HepG2 (cell line): ENCODE results near the gene NECAP2. TPM values are rescaled to one million over a fixed set of nuclear protein-coding genes. Genes with fewer than 3 reads are reported as not detected.
A peak's percentile ranks its signal among the peaks of the same experiment; 100 is the strongest.

ENCODE experiments used
- MIER2 ChIP-seq: IDR thresholded peaks from 2 replicates; pipeline ENCODE4 v1.6.1; 2016; ENCODE audit warnings: missing biosample characterization, missing genetic modification reagents
- MLLT10 ChIP-seq: sonication (generic); formaldehyde crosslinking; IDR thresholded peaks from 2 replicates; pipeline ENCODE4 v1.4.0; 2020; ENCODE audit warnings: missing genetic modification reagents
- MTF2 ChIP-seq: sonication (generic); formaldehyde crosslinking; IDR thresholded peaks from 2 replicates; pipeline ENCODE4 v1.5.0; 2020; ENCODE audit warnings: missing genetic modification reagents, borderline replicate concordance
- NCOA2 ChIP-seq: sonication (generic); formaldehyde crosslinking; IDR thresholded peaks from 2 replicates; pipeline ENCODE4 v1.8.0; 2022; ENCODE audit warnings: inconsistent platforms
- PAWR ChIP-seq: sonication (generic); formaldehyde crosslinking; IDR thresholded peaks from 2 replicates; pipeline ENCODE4 v1.4.0; 2020; ENCODE audit warnings: missing genetic modification reagents, mild to moderate bottlenecking, borderline replicate concordance
- PPARG ChIP-seq: conservative IDR thresholded peaks from 2 replicates; pipeline ENCODE4 v1.6.1; 2016; ENCODE audit warnings: missing biosample characterization, missing genetic modification reagents
- RARA ChIP-seq: IDR thresholded peaks from 2 replicates; pipeline ENCODE4 v1.6.1; 2016; ENCODE audit warnings: missing genetic modification reagents, missing compliant biosample characterization
- RXRA ChIP-seq: sonication (generic); formaldehyde crosslinking; IDR thresholded peaks from 2 replicates; pipeline ENCODE4 v1.5.1; 2020; ENCODE audit warnings: missing genetic modification reagents
- SATB2 ChIP-seq: sonication (generic); formaldehyde crosslinking; IDR thresholded peaks from 2 replicates; pipeline ENCODE4 v1.5.0; 2020; ENCODE audit warnings: missing genetic modification reagents
- SP4 ChIP-seq: sonication (generic); formaldehyde crosslinking; IDR thresholded peaks from 2 replicates; pipeline ENCODE4 v1.8.1; 2023; ENCODE audit warnings: mild to moderate bottlenecking, missing genetic modification reagents
- XBP1 ChIP-seq: sonication (generic); formaldehyde crosslinking; IDR thresholded peaks from 2 replicates; pipeline ENCODE4 v1.5.0; 2020; ENCODE audit warnings: missing genetic modification reagents
- ZNF20 ChIP-seq: sonication (generic); formaldehyde crosslinking; IDR thresholded peaks from 2 replicates; pipeline ENCODE4 v1.4.0; 2020; ENCODE audit warnings: mild to moderate bottlenecking, moderate library complexity, missing genetic modification reagents
- ZNF292 ChIP-seq: sonication (generic); formaldehyde crosslinking; IDR thresholded peaks from 2 replicates; pipeline ENCODE4 v1.8.1; 2022; ENCODE audit warnings: mild to moderate bottlenecking, low read depth, missing genetic modification reagents, borderline replicate concordance
- ZNF430 ChIP-seq: sonication (generic); formaldehyde crosslinking; IDR thresholded peaks from 2 replicates; pipeline ENCODE4 v1.9.0; 2021; ENCODE audit warnings: mild to moderate bottlenecking, missing genetic modification reagents
- ZNF510 ChIP-seq: sonication (generic); formaldehyde crosslinking; IDR thresholded peaks from 2 replicates; pipeline ENCODE4 v1.4.0; 2020; ENCODE audit warnings: low read depth, mild to moderate bottlenecking, missing genetic modification reagents
- ZNF766 ChIP-seq: sonication (generic); formaldehyde crosslinking; IDR thresholded peaks from 2 replicates; pipeline ENCODE4 v1.5.0; 2020; ENCODE audit warnings: missing genetic modification reagents, borderline replicate concordance
- polyA plus RNA-seq, 8 experiments: library from polyadenylated mRNA; depleted of rRNA in 3 of 8; stranded (reverse) in 7 of 8; unstranded in 1 of 8; fragments of >200 nt; fragmentation: Illumina TruSeq in 4 of 8; extraction: Trizol in 4 of 8; gene quantifications; 2 replicates each; pipeline versions ENCODE4 v1.2.1 to v1.2.3, GENCODE V29; 2011 to 2016; ENCODE audit warnings: low read depth in 4 of 8, missing spikeins in 1 of 8, mixed read lengths in 1 of 8; ENCODE audit not compliant: insufficient read depth in 1 of 8
- total RNA-seq, 5 experiments: library from RNA; depleted of rRNA; stranded (reverse); fragments of >200 nt; fragmentation: Illumina TruSeq; extraction: Trizol; gene quantifications; 2 replicates each; pipeline ENCODE4 v1.2.3, GENCODE V29; 2016; ENCODE audit warnings: low read depth in 1 of 5
- TF ChIP-seq, protein P1 (sequence below): sonication (generic); formaldehyde crosslinking; IDR thresholded peaks from 2 replicates; pipeline ENCODE4 v1.5.0; 2020; ENCODE audit warnings: missing genetic modification reagents
- TF ChIP-seq, protein P2 (sequence below): sonication (generic); formaldehyde crosslinking; IDR thresholded peaks from 2 replicates; pipeline ENCODE4 v1.8.1; 2023; ENCODE audit warnings: mild to moderate bottlenecking, missing genetic modification reagents
- TF ChIP-seq, protein P3 (sequence below): IDR thresholded peaks from 2 replicates; pipeline ENCODE4 v1.6.1; 2016; ENCODE audit warnings: missing genetic modification reagents, missing compliant biosample characterization
- TF ChIP-seq, protein P4 (sequence below): sonication (generic); formaldehyde crosslinking; IDR thresholded peaks from 2 replicates; pipeline ENCODE4 v1.5.1; 2020; ENCODE audit warnings: missing genetic modification reagents, mild to moderate bottlenecking, borderline replicate concordance
- TF ChIP-seq, protein P5 (sequence below): IDR thresholded peaks from 2 replicates; pipeline ENCODE4 v1.6.1; 2016; ENCODE audit warnings: low read depth, control low read depth
- TF ChIP-seq, protein P6 (sequence below): sonication (generic); formaldehyde crosslinking; IDR thresholded peaks from 2 replicates; pipeline ENCODE4 v1.4.0; 2020; ENCODE audit warnings: low read depth, mild to moderate bottlenecking, missing genetic modification reagents

Gene NECAP2
- total and polyA plus RNA-seq, 2 of the 13 experiments (the other 11 are each of a cell fraction or from before 2014, with no cell fraction given) = 38.5 to 52.3 TPM

DNA sequence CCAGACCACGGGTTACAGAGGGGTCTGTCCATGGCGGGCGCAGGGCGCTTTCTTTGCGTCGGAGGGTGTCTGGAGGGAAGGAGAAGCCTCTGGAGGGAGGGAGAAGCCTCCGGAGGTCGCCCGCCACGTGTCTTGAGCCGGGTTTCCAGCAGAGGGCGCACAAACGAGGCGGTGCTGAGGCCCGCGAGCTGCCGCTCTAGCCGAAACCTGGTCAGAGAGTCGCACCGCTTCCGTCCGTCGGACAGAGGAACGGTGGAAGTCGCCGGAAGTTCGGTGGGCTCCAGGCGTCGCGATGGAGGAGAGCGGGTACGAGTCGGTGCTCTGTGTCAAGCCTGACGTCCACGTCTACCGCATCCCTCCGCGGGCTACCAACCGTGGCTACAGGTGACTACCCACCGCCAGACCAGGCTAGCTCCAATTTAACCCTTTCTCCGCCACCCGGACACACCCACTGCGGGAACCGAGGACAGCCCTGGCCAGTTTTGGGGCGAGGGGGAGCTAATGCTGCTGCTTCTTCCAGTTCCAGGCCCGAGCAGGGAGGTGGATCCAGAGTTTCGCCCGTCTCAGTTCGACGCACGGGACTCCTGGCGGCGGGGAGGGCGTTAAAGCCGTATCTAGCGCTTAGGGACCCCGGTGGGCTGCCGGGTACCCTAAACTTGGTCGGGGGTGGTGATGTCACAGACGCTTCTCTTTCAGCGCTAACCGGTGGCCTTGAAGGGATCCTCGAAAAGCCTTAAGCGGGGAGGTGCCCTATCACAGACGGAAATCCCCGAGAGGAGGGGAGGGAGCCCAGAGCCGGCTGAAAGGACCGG is at the start of gene NECAP2 (continued):
- TF ChIP-seq SATB2 (CRISPR knock-in tag) (no peak), RXRA (CRISPR knock-in tag) (peak; percentile 72; the same call in 1 of the 2 replicates), PAWR (CRISPR knock-in tag) (0 out of 2 replicates have a peak, but pooled peaks have one; percentile 38), ZNF20 (peak; percentile 62; the same call in 1 of the 2 replicates), MTF2 (peak; percentile 94), MLLT10 (CRISPR knock-in tag) (no peak), RARA (CRISPR knock-in tag) (peak; percentile 72), PPARG (CRISPR knock-in tag) (peak; percentile 60; the same call in 1 of the 2 replicates), SP4 (CRISPR knock-in tag) (peak; percentile 59; the same call in 1 of the 2 replicates), ZNF510 (CRISPR knock-in tag) (peak; percentile 83; the same call in 1 of the 2 replicates), ZNF430 (CRISPR knock-in tag) (peak; percentile 81; the same call in 1 of the 2 replicates), NCOA2 (peak; percentile 76), ZNF766 (no peak; the same call in 1 of the 2 replicates), XBP1 (CRISPR knock-in tag) (peak; percentile 74; the same call in 1 of the 2 replicates), ZNF292 (no peak; the same call in 1 of the 2 replicates), MIER2 (CRISPR knock-in tag) (0 out of 2 replicates have a peak, but pooled peaks have one; percentile 45)
- TF ChIP-seq, protein P1, sequence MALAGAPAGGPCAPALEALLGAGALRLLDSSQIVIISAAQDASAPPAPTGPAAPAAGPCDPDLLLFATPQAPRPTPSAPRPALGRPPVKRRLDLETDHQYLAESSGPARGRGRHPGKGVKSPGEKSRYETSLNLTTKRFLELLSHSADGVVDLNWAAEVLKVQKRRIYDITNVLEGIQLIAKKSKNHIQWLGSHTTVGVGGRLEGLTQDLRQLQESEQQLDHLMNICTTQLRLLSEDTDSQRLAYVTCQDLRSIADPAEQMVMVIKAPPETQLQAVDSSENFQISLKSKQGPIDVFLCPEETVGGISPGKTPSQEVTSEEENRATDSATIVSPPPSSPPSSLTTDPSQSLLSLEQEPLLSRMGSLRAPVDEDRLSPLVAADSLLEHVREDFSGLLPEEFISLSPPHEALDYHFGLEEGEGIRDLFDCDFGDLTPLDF (CRISPR knock-in tag) = no peak; the same call in 1 of the 2 replicates
- TF ChIP-seq, protein P2, sequence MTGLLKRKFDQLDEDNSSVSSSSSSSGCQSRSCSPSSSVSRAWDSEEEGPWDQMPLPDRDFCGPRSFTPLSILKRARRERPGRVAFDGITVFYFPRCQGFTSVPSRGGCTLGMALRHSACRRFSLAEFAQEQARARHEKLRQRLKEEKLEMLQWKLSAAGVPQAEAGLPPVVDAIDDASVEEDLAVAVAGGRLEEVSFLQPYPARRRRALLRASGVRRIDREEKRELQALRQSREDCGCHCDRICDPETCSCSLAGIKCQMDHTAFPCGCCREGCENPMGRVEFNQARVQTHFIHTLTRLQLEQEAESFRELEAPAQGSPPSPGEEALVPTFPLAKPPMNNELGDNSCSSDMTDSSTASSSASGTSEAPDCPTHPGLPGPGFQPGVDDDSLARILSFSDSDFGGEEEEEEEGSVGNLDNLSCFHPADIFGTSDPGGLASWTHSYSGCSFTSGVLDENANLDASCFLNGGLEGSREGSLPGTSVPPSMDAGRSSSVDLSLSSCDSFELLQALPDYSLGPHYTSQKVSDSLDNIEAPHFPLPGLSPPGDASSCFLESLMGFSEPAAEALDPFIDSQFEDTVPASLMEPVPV (CRISPR knock-in tag) = peak; percentile 36; the same call in 1 of the 2 replicates
- TF ChIP-seq, protein P3, sequence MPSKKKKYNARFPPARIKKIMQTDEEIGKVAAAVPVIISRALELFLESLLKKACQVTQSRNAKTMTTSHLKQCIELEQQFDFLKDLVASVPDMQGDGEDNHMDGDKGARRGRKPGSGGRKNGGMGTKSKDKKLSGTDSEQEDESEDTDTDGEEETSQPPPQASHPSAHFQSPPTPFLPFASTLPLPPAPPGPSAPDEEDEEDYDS (CRISPR knock-in tag) = peak; percentile 77
- TF ChIP-seq, protein P4, sequence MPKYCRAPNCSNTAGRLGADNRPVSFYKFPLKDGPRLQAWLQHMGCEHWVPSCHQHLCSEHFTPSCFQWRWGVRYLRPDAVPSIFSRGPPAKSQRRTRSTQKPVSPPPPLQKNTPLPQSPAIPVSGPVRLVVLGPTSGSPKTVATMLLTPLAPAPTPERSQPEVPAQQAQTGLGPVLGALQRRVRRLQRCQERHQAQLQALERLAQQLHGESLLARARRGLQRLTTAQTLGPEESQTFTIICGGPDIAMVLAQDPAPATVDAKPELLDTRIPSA (CRISPR knock-in tag) = no peak; the same call in 1 of the 2 replicates
- TF ChIP-seq, protein P5, sequence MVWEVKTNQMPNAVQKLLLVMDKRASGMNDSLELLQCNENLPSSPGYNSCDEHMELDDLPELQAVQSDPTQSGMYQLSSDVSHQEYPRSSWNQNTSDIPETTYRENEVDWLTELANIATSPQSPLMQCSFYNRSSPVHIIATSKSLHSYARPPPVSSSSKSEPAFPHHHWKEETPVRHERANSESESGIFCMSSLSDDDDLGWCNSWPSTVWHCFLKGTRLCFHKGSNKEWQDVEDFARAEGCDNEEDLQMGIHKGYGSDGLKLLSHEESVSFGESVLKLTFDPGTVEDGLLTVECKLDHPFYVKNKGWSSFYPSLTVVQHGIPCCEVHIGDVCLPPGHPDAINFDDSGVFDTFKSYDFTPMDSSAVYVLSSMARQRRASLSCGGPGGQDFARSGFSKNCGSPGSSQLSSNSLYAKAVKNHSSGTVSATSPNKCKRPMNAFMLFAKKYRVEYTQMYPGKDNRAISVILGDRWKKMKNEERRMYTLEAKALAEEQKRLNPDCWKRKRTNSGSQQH = peak; percentile 74
- TF ChIP-seq, protein P6, sequence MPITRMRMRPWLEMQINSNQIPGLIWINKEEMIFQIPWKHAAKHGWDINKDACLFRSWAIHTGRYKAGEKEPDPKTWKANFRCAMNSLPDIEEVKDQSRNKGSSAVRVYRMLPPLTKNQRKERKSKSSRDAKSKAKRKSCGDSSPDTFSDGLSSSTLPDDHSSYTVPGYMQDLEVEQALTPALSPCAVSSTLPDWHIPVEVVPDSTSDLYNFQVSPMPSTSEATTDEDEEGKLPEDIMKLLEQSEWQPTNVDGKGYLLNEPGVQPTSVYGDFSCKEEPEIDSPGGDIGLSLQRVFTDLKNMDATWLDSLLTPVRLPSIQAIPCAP (CRISPR knock-in tag) = no peak
